Neuron (in vitro differentiated cells): Measurements from ENCODE around the gene OTOGL.

Experiments
- H2AFZ ChIP-seq: one replicate; pipeline ENCODE4 v1.6.1; 2013; ENCODE audit warnings: low read depth, mild to moderate bottlenecking, inconsistent platforms, low read length, moderate library complexity
- H3K27me3 ChIP-seq: one replicate; pipeline ENCODE4 v1.6.1; 2013; ENCODE audit warnings: low read length; ENCODE audit not compliant: insufficient read depth
- H3K36me3 ChIP-seq: one replicate; pipeline ENCODE4 v1.6.1; 2013; ENCODE audit warnings: low read length; ENCODE audit not compliant: insufficient read depth
- H3K4me1 ChIP-seq: one replicate; pipeline ENCODE4 v1.6.1; 2013; ENCODE audit warnings: low read length; ENCODE audit not compliant: insufficient read depth
- H3K4me3 ChIP-seq: 2 replicates; pipeline ENCODE4 v1.5.1; 2013; ENCODE audit warnings: mild to moderate bottlenecking, low read length, moderate library complexity
- H3K9me3 ChIP-seq: one replicate; pipeline ENCODE4 v1.6.1; 2013; ENCODE audit warnings: low read length

Gene OTOGL

DNA sequence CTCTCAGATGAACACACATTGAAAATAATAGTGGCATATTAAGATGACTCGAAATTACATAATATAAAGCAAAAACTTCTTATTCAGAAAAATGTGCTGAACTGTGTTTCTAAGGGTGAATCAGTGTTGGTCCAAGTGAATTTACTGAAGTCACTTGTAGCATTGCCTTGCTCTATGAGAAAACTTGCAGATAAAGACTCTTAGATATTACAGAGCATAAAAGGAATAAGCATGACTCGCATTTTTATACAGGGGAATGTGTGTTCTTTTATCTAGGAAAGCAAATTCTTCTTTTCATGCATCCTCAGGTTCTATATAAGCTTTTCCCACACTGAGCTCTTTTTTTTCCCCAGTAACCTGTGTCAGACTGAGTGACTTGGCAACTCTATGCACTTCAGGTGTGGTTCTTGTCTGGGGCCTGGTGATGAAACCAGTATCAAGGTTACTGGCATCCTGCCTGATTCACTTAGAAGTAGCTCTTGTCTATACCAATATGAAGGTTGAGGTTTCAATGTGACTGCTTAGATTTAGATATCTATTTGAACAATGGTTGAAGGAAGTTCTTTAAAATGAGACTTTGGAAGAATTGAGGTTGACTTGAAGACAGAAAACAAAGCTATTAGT, 76.1 kb downstream of the OTOGL start:
- H3K27me3 ChIP-seq = no peaks in the 10 kb centered on the region
- no peaks in the 10 kb centered on the region for H3K36me3 ChIP-seq
- peaks cover 6% of the 10 kb centered on the region for H3K4me1 ChIP-seq
- peaks cover 2% of the 10 kb centered on the region for H3K9me3 ChIP-seq
- no peak overlapping the region for H2AFZ ChIP-seq
- no peak overlapping the region for H3K4me3 ChIP-seq

DNA sequence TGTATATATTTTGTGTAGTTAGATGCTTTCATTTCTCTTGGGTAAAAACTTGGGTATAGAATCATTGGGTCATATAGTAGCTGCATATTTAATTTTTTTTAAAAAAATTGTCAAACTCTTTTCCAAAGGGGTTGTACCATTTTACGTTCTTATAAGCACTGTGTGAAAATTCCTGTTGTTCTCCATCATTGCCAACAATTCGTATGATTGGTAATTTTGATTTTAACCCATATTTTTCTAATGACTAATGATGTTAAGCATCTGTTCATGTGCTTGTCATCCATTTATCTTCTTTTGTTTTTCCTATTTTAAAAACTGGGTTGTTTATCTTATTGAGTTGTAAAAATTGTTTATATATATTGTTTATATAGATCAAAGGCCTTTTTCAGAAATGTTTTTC, 77.4 kb downstream of the OTOGL start:
- peaks cover 6% of the 10 kb centered on the region for H3K4me1 ChIP-seq
- no peak overlapping the region for H2AFZ ChIP-seq
- no peak overlapping the region for H3K4me3 ChIP-seq
- no peaks in the 10 kb centered on the region for H3K9me3 ChIP-seq
- no peaks in the 10 kb centered on the region for H3K27me3 ChIP-seq
- H3K36me3 ChIP-seq = no peaks in the 10 kb centered on the region

GRCh38 chr12:80178846-80179245, 79.5 kb downstream of the OTOGL start:
- Histone ChIP-seq H3K4me3 (no peak overlapping the region), H3K9me3 (no peaks in the 10 kb centered on the region), H3K27me3 (no peaks in the 10 kb centered on the region), H3K4me1 (peaks cover 2% of the 10 kb centered on the region), H3K36me3 (no peaks in the 10 kb centered on the region), H2AFZ (no peak overlapping the region)

GRCh38 chr12:80183939-80184338, 84.6 kb downstream of the OTOGL start:
- Histone ChIP-seq H3K4me3 (no peak overlapping the region), H3K4me1 (peaks cover 4% of the 10 kb centered on the region), H3K36me3 (no peaks in the 10 kb centered on the region), H3K9me3 (no peaks in the 10 kb centered on the region), H3K27me3 (no peaks in the 10 kb centered on the region), H2AFZ (no peak overlapping the region)

DNA sequence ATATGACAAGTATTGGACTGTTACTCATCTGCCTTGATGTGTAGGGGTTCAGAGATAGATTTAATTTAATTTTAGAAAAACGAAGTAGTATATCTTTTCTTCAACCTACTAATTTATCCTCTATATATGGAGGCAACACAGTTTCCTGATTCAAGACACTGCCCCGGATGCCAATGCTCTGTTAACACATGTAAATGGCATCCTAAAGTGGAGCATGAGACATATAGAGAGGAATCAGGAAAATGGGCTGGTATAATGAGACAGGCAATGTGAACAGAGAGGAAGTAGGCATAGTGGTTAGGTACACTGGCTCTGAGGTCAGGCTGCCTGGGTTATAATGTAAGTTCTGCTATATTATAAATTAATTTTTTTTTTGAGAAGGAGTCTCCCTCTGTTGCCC, 85.6 kb downstream of the OTOGL start:
- Histone ChIP-seq H3K9me3 (no peaks in the 10 kb centered on the region), H3K4me1 (peaks cover 4% of the 10 kb centered on the region), H3K4me3 (no peak overlapping the region), H3K36me3 (no peaks in the 10 kb centered on the region), H3K27me3 (no peaks in the 10 kb centered on the region), H2AFZ (no peak overlapping the region)

- H3K27me3 ChIP-seq = no peaks in the 10 kb centered on the region
- H2AFZ ChIP-seq = peak overlapping the region; percentile 62
- peaks cover 4% of the 10 kb centered on the region for H3K4me1 ChIP-seq
- no peaks in the 10 kb centered on the region for H3K9me3 ChIP-seq
- H3K36me3 ChIP-seq = no peaks in the 10 kb centered on the region
- no peak overlapping the region for H3K4me3 ChIP-seq
These were observed 87.4 kb downstream of the OTOGL start for GRCh38 chr12:80186727-80187217.

GRCh38 chr12:80187660-80188090, 88.3 kb downstream of the OTOGL start:
- Histone ChIP-seq H3K4me1 (peaks cover 4% of the 10 kb centered on the region), H3K9me3 (no peaks in the 10 kb centered on the region), H2AFZ (no peak overlapping the region), H3K4me3 (no peak overlapping the region), H3K27me3 (no peaks in the 10 kb centered on the region), H3K36me3 (no peaks in the 10 kb centered on the region)

GRCh38 chr12:80188576-80188975, 89.2 kb downstream of the OTOGL start:
- Histone ChIP-seq H3K4me3 (no peak overlapping the region), H3K9me3 (no peaks in the 10 kb centered on the region), H3K36me3 (no peaks in the 10 kb centered on the region), H2AFZ (no peak overlapping the region), H3K27me3 (no peaks in the 10 kb centered on the region), H3K4me1 (peaks cover 4% of the 10 kb centered on the region)

DNA sequence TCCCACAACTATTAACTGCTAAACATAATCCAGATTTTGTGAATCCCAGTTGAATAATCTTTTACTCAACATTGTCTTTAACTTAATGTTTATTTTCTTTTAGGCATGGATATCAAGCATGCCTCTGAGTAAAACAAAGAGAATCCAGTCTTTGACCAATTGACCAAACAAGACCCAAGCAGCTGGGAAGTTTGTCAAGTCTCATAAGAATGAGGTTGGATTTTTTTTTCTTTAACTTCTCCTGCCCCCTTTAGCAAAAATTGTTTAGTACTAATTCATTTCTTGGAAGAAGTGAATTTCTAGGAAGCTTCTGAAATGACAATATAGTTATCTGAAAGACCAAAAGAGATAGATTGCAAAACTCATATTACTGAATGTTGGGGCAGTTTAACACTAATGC, 89.9 kb downstream of the OTOGL start:
- H3K9me3 ChIP-seq = no peaks in the 10 kb centered on the region
- no peak overlapping the region for H3K4me3 ChIP-seq
- peaks cover 4% of the 10 kb centered on the region for H3K4me1 ChIP-seq
- no peaks in the 10 kb centered on the region for H3K27me3 ChIP-seq
- H2AFZ ChIP-seq = no peak overlapping the region
- no peaks in the 10 kb centered on the region for H3K36me3 ChIP-seq

- H3K4me3 ChIP-seq = no peak overlapping the region
- no peaks in the 10 kb centered on the region for H3K27me3 ChIP-seq
- H2AFZ ChIP-seq = no peak overlapping the region
- peaks cover 4% of the 10 kb centered on the region for H3K4me1 ChIP-seq
- no peaks in the 10 kb centered on the region for H3K9me3 ChIP-seq
- H3K36me3 ChIP-seq = no peaks in the 10 kb centered on the region
These were observed 90.7 kb downstream of the OTOGL start for GRCh38 chr12:80190001-80190400.

GRCh38 chr12:80192087-80192486, 92.8 kb downstream of the OTOGL start:
- Histone ChIP-seq H3K4me1 (no peaks in the 10 kb centered on the region), H3K27me3 (no peaks in the 10 kb centered on the region), H3K4me3 (no peak overlapping the region), H2AFZ (no peak overlapping the region), H3K9me3 (no peaks in the 10 kb centered on the region), H3K36me3 (no peaks in the 10 kb centered on the region)

- no peaks in the 10 kb centered on the region for H3K27me3 ChIP-seq
- no peaks in the 10 kb centered on the region for H3K9me3 ChIP-seq
- H2AFZ ChIP-seq = no peak overlapping the region
- no peaks in the 10 kb centered on the region for H3K4me1 ChIP-seq
- no peak overlapping the region for H3K4me3 ChIP-seq
- no peaks in the 10 kb centered on the region for H3K36me3 ChIP-seq
These were observed 94.5 kb downstream of the OTOGL start for GRCh38 chr12:80193865-80194264.

DNA sequence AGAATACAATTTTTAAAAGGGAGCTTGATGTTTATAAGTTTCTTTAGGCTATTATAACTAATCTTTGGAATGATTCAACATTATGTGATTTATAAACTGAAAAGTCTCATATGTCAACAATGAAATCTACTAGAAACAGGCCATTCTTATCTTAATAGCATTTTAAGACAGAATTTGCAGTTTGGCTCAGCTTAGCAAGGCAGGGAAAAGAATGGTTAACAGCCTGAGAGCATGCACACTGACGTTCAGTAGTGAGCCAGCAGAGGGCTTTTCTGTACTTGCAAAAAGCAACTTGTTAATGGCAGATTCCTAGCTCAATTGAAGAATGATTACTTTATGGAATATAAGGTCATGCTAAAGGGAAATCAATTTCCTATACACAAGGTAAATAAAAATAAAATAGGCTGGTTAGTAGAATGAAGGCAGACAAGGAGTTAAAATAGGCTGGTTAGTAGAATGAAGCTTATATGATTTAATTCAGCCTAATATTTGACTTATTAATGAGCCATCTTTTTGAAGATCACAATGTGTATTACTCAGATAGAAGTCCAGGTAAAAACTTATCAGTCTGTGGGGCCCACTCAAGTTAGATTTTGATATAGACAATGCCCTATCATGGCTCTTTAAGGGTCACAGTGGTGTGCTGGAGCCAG, 95.9 kb downstream of the OTOGL start:
- no peak overlapping the region for H3K4me3 ChIP-seq
- H3K27me3 ChIP-seq = no peaks in the 10 kb centered on the region
- H3K4me1 ChIP-seq = no peaks in the 10 kb centered on the region
- H3K36me3 ChIP-seq = no peaks in the 10 kb centered on the region
- no peaks in the 10 kb centered on the region for H3K9me3 ChIP-seq
- H2AFZ ChIP-seq = no peak overlapping the region

DNA sequence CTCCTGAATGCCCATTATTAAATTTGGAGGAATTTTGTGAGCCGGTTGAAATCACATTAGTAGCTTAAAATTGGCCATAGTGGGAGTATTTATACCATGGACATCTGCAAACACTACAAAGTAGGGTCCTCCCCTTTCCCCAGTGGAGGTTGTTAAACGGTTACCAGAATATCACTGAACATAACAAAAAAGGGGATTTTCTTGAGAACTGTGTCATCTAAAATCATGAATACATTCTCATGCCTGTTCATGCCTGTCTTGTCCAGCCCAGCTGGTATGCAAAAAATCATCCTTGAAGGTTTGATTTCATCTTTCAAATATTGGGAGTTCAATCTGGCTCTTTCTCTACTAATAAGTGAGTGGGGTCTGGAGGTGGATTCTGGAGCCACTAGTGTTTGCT, 96.4 kb downstream of the OTOGL start:
- H3K27me3 ChIP-seq = no peaks in the 10 kb centered on the region
- no peak overlapping the region for H3K4me3 ChIP-seq
- no peaks in the 10 kb centered on the region for H3K36me3 ChIP-seq
- no peaks in the 10 kb centered on the region for H3K9me3 ChIP-seq
- no peaks in the 10 kb centered on the region for H3K4me1 ChIP-seq
- H2AFZ ChIP-seq = no peak overlapping the region
